Right kidney (tissue), 1 donor: ENCODE measurements around the gene C7orf33.
"Not testable (repeated sequence)": the region's sequence is repeated elsewhere in the genome, so short reads cannot be mapped to it uniquely, and the experiment has no call there.

ENCODE experiments used
- DNase-seq: peaks from one replicate; pipeline ENCODE4 v3.0.0-alpha.2; 2016

The C7orf33 gene

GRCh38 chr7:148581624-148582023 is 8.9 kb upstream of the C7orf33 start:
- no peak for DNase-seq

GRCh38 chr7:148584154-148584827 is 6.3 kb upstream of the C7orf33 start:
- no peak for DNase-seq

DNA sequence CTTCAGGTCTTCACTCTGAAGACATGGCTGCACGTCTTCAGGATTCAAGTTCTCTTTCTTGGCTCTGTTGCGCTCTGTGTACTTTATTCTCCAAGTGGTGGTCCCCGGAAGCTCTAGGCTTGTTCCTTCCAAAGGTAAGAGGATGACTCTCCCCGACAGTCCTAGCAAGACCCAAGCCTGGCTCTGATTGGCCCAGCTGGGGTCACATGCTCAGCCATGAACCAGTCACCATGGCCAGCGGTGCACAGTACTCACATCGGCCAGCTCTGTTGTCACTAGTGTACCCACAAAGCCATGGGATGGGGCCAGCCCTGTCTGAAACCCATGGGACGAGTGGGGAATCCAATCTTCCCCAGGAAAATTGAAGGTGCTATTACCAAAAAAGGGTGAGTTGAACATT is 5.2 kb upstream of the C7orf33 start:
- no peak for DNase-seq

GRCh38 chr7:148587076-148587475 is 3.5 kb upstream of the C7orf33 start:
- DNase-seq = no peak

GRCh38 chr7:148588168-148588567 is 2.4 kb upstream of the C7orf33 start:
- DNase-seq = no peak

- no peak for DNase-seq
These were observed 1.9 kb upstream of the C7orf33 start for GRCh38 chr7:148588670-148589131.

DNA sequence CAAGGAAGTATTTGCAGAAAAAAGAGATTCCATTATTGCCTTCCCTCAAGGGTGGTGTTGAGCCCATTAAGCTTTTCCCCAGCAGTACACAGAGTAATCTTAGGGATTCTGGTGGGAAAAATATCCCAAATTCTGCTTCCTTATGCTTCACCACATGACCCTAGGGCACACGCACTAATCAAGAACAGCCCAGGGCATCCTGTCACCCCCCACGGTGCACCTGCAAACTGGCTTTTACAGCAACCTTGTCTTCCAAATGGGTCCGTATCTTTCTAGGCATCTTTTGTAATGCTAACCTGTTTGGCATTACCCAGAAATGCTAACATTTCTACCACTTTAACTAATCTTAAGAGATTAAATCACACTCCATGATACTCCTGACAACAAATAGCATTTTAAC is 926 bp upstream of the C7orf33 start:
- no peak for DNase-seq

- DNase-seq = not testable (repeated sequence)
These were observed 5.8 kb downstream of the C7orf33 start for GRCh38 chr7:148596354-148596753.

DNA sequence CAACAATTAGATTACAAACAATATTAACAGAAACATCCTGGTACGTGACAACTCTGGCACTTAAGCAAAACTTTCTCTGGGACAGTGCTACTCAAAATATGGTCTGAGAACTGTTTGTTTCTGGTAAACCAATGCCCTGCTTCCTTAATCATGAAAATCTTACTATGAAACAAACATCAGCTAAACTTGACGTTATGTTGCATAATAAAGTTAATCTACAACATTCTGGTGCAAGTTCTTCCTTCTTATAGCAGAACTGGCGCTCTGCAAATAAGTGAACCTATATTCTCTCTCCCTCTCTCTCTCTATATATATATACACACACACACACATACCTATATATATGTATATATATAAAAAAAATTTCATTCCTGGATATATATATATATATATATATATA is 7.8 kb downstream of the C7orf33 start:
- DNase-seq = no peak

DNA sequence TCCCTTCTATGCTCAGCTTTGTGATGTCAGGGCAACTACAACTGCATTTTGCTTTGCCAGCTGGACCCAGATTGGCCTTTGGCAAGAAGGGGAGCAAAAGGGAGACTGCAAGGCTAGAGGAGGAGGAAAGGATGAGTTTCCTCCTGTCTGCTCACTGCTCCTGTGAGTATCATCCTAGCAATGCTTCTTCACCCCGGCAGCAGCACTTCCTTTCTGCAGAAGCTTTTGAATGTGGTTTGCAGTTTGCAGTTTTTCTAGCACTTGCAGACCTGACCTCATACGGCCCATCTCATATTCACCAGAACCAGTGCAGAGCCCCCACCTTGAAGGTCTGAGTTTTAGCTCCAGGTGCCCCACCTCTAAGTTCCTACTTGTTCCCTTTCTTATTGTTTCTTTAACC is 14.8 kb downstream of the C7orf33 start:
- DNase-seq = no peak

GRCh38 chr7:148607151-148607661 is 16.6 kb downstream of the C7orf33 start:
- DNase-seq = no peak

DNA sequence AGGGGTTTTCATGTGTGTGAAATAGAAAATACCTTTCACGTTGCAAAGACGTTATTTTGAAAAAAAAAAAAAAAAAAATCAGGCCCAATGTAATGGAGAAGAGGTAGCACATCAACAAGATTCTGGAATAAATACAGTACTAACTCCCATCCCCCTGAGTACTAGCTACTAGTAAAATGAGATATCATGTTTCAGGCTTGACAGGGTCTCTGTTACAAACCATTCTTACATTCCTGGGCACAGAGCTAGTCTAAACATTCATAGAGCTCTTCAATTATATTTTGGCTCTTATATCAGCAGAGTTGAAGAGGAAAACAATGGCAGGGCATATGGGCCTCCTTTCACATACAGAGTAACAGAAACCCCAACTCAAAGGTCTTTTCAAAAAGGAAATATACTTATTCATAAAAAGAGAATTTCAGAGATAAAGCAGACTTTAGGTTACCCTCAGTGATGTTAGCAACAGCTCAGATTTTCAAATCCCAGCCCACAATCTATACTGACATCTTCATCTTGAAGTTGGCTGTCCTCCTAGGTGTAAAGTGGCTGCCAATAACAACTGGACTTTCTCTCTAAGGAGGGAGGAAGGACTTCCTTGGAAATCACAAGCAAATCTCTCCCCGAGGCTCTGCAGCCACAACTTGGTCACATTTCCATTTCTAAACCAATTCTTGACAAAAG is 18.6 kb downstream of the C7orf33 start:
- no peak for DNase-seq

DNA sequence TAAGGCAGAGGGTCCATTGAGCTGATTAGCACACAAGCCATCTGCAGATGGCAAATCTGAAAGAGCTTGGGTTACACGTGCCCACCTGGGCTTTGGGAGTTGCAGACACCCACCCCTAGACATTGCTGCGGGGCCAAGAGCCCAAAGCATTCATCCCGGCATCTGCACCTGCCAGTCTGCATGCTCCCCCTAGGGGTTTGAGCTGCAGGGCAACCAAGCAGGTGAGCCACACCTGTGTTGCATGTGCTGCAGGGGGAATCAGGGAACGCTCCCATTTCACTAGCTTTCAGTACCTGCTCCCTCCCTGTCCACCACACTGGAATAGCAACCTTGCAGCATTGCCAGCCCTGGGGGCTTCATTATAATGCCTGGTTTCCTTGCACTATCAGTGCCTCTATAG is 21.1 kb downstream of the C7orf33 start:
- no peak for DNase-seq

DNA sequence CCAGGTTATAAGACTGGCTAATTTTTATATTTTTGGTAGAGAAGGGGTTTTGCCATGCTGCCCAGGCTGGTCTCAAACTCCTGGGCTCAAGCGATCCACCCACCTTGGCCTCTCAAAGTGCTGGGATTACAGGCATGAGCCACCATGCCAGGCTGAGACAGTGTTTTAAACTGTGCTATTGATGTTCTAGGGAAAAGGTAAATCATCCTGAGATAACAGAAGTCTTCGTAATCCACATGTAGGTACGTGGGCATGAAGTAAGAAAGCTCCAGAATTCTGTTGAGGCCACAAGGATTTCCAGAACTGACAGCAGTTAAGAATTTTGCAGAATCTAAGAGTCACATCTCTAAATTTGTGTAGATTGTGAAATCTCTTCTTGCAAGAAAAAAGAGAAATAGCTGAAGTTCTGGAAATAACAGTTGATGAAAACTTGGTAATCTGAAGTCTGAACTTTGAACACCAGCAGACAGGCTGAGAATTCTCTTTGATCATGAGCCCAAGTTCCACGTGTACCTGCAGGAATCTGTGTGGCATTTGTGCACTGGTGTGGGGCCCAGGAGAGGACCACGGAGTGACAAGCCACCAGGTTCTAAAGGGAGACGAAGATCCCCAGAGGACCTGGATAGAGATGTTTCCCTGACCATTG is 24.6 kb downstream of the C7orf33 start:
- DNase-seq = no peak

DNA sequence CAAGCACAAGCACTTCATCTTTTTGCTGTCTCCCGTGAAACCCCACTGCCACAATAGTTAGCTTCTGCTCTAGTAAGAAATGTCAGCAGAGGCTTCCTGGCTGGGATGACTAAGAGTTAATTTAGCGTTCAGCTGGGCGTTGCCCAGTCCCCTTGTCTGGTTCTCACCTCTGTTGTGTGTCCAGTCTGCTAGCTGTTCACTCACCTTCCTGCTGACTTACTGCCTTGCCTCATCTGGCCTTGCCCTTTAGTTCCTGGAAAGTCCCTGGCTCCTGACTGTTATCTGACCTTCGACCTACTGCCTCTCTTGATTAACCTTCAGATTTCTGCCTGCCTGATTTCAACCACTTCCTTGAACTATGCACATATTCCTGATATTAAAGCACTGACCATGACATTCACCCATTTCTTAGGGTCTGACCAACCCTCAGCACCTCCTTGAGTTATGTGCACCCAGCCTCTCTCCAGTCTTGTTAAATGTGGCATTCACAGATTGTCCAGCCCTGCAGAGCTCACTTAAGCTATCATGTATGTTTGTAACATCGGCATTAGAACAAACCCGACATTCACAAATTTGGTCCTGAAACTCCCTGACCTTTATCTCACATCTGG is 30.3 kb downstream of the C7orf33 start:
- no peak for DNase-seq

DNA sequence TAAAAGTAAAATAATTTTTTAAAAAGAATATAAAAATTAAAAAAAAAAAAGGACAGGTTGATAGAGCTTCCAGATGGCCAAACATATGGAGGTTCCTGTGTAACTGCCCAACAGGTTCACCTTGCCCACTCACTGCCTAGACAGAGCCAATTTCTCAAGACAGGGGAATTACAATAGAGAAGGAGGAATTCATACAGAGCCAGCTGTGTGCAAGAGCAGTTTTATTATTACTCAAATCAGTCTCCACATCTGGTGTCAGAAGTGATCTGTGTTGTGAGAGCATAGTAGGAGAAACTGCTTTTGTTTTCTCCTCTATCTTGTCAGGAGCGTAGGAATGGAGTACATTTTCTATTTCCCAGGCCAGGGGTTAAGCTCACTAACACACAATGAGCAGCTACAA is 31.0 kb downstream of the C7orf33 start:
- no peak for DNase-seq

GRCh38 chr7:148622887-148623585 is 32.5 kb downstream of the C7orf33 start:
- no peak for DNase-seq

GRCh38 chr7:148623586-148624282 is 33.2 kb downstream of the C7orf33 start:
- DNase-seq = no peak

- no peak for DNase-seq
These were observed 34.2 kb downstream of the C7orf33 start for GRCh38 chr7:148624735-148625134.

GRCh38 chr7:148625342-148625741 is 34.8 kb downstream of the C7orf33 start:
- DNase-seq = no peak

DNA sequence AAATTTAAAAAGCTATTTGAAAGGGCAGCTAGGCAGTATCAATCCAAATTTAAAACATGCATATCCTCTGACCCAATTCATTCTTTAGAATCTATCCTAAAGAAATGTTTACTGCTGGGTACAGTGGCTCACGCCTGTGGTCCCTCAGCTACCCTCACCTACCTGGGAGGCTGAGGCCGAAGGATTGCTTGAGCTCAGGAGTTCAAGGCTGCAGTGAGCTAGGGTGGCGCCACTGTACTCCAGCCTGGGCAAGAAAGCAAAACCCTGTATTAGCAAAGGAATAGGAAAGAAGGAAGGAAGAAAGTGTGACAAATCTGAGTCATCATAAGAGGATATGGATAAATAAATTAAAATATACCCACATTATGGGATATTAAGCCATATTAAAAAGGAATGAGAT is 36.3 kb downstream of the C7orf33 start:
- DNase-seq = no peak

DNA sequence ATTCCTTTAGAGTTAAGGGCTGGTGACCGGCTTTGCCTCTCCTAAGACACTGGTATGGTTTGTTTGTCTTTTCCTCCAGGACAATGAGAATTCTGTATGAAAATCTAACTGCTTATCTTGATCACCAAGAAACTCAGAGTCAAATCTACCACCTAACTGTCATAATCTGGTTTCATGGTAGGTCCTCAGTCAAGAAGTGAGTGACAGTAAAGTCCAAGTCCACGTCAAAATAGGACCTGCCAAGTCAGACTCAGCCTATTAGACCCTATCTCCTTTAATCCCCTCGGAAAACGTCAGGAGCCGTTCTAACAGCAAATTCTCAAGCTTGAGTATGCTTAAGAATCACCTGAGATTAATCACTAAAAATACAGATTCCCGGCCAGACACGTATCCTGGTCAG is 37.4 kb downstream of the C7orf33 start:
- no peak for DNase-seq
